Glutamatergic neuron (in vitro differentiated cells): ENCODE data around the gene SLC9A3. TPM values are rescaled to one million over a fixed set of nuclear protein-coding genes. Genes with fewer than 3 reads are reported as not detected.

ENCODE experiments used
- DNase-seq: peaks from one replicate; pipeline ENCODE4 v3.0.0; 2022
- H3K27ac Mint-ChIP-seq: one replicate; pipeline ENCODE4 v1.8.0; 2020; ENCODE audit warnings: mild to moderate bottlenecking, mixed read lengths, inconsistent platforms; ENCODE audit not compliant: unreplicated experiment
- H3K27me3 Mint-ChIP-seq: one replicate; pipeline ENCODE4 v1.8.0; 2020; ENCODE audit warnings: mild to moderate bottlenecking, moderate library complexity, mixed read lengths, inconsistent platforms; ENCODE audit not compliant: unreplicated experiment
- H3K36me3 Mint-ChIP-seq: one replicate; pipeline ENCODE4 v1.8.0; 2020; ENCODE audit warnings: mild to moderate bottlenecking, mixed read lengths, inconsistent platforms; ENCODE audit not compliant: unreplicated experiment
- H3K4me1 Mint-ChIP-seq: one replicate; pipeline ENCODE4 v1.8.0; 2020; ENCODE audit warnings: mild to moderate bottlenecking, low read depth, mixed read lengths, inconsistent platforms; ENCODE audit not compliant: unreplicated experiment
- H3K4me3 Mint-ChIP-seq: one replicate; pipeline ENCODE4 v1.8.0; 2020; ENCODE audit warnings: mild to moderate bottlenecking, mixed read lengths, inconsistent platforms; ENCODE audit not compliant: unreplicated experiment
- H3K9me3 Mint-ChIP-seq: one replicate; pipeline ENCODE4 v1.8.0; 2020; ENCODE audit warnings: mild to moderate bottlenecking, moderate library complexity, mixed read lengths, inconsistent platforms; ENCODE audit not compliant: unreplicated experiment
- total RNA-seq: library from RNA; stranded (reverse); fragmentation: NEBNext Ultra II Directional; extraction: Animal tissue kit (Norgen Biotek cat#: 25700); gene quantifications from one replicate; pipeline ENCODE4 v1.2.1, GENCODE V29; 2021; ENCODE audit not compliant: unreplicated experiment
- TF ChIP-seq, protein P1 (sequence below): fragments of 200-600 bp; sonication (generic); IDR thresholded peaks from one replicate; pipeline ENCODE4 v1.5.0; 2021; ENCODE audit not compliant: partially characterized antibody, unreplicated experiment

The SLC9A3 gene
- total RNA-seq, 1 donor from 2014 or later, result 1.1 TPM

GRCh38 chr5:528629-529511 is 4.6 kb upstream of the SLC9A3 start:
- DNase-seq, result peak; percentile 33
- H3K36me3 Mint-ChIP-seq, result no peaks in the 10 kb centered on the region
- no peak overlapping the region for H3K27ac Mint-ChIP-seq
- H3K4me3 Mint-ChIP-seq, result no peak overlapping the region
- peaks cover 2% of the 10 kb centered on the region for H3K9me3 Mint-ChIP-seq
- H3K27me3 Mint-ChIP-seq, result peaks cover 13% of the 10 kb centered on the region
- TF ChIP-seq, protein P1, sequence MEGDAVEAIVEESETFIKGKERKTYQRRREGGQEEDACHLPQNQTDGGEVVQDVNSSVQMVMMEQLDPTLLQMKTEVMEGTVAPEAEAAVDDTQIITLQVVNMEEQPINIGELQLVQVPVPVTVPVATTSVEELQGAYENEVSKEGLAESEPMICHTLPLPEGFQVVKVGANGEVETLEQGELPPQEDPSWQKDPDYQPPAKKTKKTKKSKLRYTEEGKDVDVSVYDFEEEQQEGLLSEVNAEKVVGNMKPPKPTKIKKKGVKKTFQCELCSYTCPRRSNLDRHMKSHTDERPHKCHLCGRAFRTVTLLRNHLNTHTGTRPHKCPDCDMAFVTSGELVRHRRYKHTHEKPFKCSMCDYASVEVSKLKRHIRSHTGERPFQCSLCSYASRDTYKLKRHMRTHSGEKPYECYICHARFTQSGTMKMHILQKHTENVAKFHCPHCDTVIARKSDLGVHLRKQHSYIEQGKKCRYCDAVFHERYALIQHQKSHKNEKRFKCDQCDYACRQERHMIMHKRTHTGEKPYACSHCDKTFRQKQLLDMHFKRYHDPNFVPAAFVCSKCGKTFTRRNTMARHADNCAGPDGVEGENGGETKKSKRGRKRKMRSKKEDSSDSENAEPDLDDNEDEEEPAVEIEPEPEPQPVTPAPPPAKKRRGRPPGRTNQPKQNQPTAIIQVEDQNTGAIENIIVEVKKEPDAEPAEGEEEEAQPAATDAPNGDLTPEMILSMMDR, result no peak
- peaks cover 3% of the 10 kb centered on the region for H3K4me1 Mint-ChIP-seq

- Mint-ChIP-seq H3K9me3 (peaks cover 2% of the 10 kb centered on the region), H3K36me3 (no peaks in the 10 kb centered on the region), H3K4me3 (no peak overlapping the region), H3K27ac (no peak overlapping the region), H3K4me1 (peaks cover 3% of the 10 kb centered on the region), H3K27me3 (peaks cover 17% of the 10 kb centered on the region)
- TF ChIP-seq, protein P1, result no peak
- peak; percentile 36 for DNase-seq
Observed at GRCh38 chr5:527646-528628, 3.7 kb upstream of the SLC9A3 start.

DNA sequence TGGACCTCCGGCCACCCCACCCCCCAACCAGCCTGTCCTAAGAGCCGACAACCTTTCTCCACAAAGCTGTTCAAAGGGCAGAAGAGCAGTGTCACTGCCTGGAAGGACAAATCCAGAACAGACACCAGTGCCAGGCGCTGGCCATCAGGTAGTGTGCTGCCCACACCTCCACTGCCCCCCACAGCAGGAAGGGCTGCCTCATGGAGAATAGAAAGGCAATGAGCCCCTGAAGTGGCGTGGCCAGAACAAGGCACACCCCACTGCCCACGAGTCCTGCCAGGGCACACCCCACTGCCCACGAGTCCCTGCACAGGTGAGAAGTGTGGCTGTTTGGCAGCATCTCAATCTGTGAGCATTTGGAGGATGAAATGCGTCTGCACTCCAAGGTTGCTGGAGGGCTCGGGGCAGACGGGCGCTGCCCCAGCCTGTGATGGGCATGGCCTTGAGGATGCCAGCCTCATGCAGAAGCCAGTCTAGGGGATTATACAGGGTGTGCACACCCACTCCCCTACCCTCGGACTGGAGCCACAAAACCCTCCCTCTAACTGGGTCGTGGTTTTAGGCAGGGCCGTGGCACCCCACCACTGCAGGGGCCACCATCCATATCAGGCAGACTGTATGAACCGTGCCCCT is 2.3 kb upstream of the SLC9A3 start:
- H3K4me3 Mint-ChIP-seq, result no peak overlapping the region

DNA sequence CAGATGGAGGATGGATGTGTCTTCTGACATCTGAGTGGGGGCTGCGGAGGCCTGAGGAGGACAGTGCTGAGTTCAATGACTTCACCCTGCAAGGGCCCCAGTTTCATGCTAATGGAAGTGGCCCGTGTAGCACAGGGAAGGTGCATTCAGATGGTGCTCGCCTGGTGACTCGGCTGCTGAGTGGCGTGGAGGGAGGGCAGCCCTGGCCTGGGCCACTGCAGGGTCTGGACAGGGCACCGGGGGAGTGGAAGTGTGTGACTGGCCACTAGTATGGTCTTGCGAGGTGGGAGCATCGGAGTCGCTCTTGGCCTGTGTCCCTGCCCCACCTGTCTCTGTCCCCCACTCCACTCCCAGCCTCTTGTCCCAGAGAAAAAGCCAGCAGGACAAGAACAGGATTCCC is 1.7 kb upstream of the SLC9A3 start:
- peaks cover 2% of the 10 kb centered on the region for H3K9me3 Mint-ChIP-seq
- H3K27ac Mint-ChIP-seq, result no peak overlapping the region
- H3K4me3 Mint-ChIP-seq, result no peak overlapping the region
- no peaks in the 10 kb centered on the region for H3K4me1 Mint-ChIP-seq
- no peaks in the 10 kb centered on the region for H3K36me3 Mint-ChIP-seq
- H3K27me3 Mint-ChIP-seq, result peaks cover 21% of the 10 kb centered on the region
- TF ChIP-seq, protein P1, result no peak
- DNase-seq, result peak; percentile 13

More for the DNA sequence above, 2.3 kb upstream of the SLC9A3 start:
- Mint-ChIP-seq H3K36me3 (no peaks in the 10 kb centered on the region), H3K4me1 (no peaks in the 10 kb centered on the region), H3K27ac (no peak overlapping the region), H3K9me3 (peaks cover 2% of the 10 kb centered on the region), H3K27me3 (peaks cover 18% of the 10 kb centered on the region)
- TF ChIP-seq, protein P1, result no peak
- DNase-seq, result peak; percentile 10
